Measurements from ENCODE around the gene GUCY1A2.
"Not testable (repeated sequence)": the region's sequence is repeated elsewhere in the genome, so short reads cannot be mapped to it uniquely, and the experiment has no call there.

GUCY1A2 gene

DNA sequence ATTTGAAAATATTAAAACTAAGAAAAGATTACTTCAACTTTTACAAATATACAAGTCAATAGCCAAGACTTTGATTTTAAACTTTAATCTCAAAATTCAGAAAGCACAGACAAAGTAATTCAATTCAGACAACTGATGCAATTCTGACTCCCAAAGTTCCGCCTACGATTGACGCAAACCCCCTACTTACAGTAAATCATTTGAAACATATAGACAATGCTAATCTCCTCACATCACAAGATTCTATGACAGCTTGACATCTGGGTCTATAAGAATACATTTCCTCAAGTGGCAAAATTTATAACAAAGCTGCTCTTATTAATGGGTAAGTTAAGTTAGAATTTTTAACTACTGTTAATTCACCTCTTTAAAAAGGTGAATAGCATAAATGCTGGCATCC, 75.2 kb downstream of the GUCY1A2 start:
- no peak for DNase-seq (ENCODE audit: low spot score)

- DNase-seq (ENCODE audit: low spot score) = no peak
Observed at GRCh38 chr11:106939157-106939556, 79.1 kb downstream of the GUCY1A2 start.

DNA sequence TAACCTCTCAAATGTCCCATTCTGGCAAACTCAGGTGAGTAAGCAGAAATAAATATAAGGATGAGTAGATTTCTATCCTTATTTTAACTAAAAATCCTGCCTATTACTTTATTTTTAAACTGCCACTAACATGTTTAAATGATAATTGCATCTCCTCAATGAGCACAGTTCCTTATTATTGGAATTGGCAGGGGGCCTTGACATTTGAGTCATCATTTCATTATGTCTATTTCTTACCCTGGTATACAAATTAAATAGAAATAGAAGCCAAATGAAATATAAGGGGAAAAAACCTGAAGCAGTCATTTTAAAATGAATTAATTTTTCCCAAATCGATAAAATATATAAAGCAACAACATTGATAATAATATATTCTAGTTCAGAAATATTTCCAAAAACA, 81.2 kb downstream of the GUCY1A2 start:
- no peak for DNase-seq (ENCODE audit: low spot score)

GRCh38 chr11:106925245-106925644, 93.0 kb downstream of the GUCY1A2 start:
- DNase-seq (ENCODE audit: low spot score) = no peak

DNA sequence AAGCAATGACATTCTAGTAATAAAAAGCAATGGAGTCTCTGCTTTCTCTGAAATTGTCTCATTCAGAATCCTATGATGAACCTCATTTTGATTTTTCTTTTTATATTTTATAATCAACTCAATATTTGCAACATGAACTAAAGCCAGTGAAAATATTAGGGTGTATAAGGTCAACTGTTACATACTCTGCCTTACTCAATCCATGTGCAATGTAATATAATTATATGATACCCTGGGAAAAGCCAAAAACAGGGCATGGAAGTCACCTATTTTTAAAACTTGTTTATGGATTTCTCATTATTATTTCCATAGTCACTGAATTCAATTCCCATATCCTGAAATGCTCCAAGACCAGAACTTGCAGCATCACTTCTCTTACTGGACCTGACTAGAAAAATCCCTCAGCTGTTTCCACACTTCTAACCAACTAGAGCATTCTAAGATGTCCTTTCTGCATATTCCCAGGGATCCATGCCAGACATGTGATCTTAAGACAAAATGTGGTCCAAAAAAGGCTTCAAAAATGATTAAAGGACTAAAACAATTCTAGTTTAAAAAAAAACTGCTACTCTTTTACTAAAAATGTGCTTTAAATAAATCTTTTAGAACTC, 97.3 kb downstream of the GUCY1A2 start:
- no peak for DNase-seq (ENCODE audit: low spot score)

DNA sequence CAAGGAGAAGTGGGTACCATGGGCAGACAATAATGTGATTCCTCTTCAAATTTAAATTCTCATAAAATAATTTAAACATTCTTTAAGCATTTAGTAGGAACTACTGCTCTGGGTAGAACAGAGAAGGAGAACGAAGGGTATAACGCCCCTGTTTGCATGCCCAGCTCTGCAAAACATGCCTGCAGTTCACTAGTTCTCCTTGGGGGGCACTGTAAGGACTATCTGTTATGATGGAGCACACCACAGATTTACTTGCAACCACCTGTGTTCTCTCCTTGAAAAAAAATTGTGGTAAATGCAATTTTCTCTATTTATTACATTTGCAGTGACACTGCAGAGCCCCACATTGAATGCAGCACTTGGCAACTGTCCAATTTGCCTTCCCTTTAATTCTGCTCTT, 100.3 kb downstream of the GUCY1A2 start:
- no peak for DNase-seq (ENCODE audit: low spot score)

DNA sequence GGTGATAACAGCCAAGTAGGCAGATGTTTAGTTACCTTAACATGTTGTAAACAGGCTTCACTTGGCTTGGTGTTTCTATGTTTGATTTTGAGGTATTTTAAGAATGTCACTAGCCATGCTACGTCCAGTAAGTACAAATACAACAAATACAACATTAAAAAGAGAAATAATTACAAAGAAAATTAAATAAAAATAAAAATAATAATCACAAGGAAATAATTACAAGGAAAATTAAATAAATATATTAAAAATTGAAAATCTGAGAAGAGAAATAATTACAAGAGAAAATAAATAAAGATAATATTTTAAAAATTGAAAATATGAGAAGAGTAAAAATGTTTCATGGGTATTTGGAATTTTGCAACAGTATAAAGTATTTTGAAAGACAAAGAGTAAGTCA, 103.9 kb downstream of the GUCY1A2 start:
- DNase-seq (ENCODE audit: low spot score) = no peak

- DNase-seq (ENCODE audit: low spot score) = no peak
Observed at GRCh38 chr11:106913141-106913540, 105.1 kb downstream of the GUCY1A2 start.

DNA sequence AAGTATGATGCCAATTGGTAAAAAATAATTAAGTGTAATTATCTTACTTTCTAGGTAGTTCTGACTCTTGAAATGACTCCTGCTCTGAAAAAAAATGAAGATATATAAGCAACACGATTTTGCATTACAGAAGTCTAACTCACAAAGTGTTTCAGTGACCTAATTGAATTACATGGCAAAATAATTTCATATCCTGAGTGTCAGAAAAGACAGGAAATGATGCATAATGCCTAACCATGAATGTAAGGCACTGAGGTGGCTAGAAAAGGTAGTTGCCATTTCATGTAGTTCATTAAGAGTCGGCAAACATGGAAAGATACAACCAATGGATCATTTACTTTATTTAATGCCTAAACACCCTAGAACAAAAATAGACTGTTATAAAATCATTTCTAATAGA, 113.5 kb downstream of the GUCY1A2 start:
- DNase-seq (ENCODE audit: low spot score) = no peak

DNA sequence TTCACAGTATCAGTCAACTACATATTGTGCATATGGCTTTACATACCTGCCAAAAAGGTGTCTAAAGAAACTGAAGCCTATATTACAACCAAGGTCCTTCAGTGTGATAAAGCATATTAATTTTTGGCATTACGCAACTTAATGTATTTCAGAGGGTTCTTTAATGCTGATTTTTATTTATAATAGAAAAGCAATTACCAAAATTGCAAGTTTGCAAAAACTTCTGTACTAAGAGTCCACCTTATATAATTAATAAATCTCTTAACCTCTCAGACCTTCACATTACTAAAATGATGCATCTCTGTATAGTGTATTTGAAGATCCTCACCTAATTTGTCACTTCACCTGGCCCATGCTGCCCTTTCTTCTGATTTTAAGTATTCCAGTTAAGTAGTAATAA, 128.6 kb downstream of the GUCY1A2 start:
- DNase-seq (ENCODE audit: low spot score) = no peak

DNA sequence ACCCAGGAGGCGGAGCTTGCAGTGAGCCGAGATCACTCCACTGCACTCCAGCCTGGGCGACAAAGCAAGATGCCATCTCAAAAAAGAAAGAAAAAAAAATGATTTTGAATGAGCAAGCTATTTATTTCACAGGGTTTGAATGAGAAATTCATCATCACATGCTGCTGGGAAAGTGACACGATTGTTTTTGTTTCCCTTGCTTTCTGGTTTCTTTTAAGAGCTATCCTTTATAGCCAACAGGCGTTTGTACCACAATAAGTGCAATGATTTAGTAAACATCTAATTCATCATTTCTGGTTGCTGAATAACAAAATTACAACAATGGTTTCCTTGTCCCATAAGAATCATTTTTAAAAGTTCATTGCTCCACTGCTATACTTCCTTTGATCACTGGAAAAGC, 129.9 kb downstream of the GUCY1A2 start:
- no peak for DNase-seq (ENCODE audit: low spot score)

- DNase-seq (ENCODE audit: low spot score) = not testable (repeated sequence)
Observed at GRCh38 chr11:106883693-106884092, 134.6 kb downstream of the GUCY1A2 start.

DNA sequence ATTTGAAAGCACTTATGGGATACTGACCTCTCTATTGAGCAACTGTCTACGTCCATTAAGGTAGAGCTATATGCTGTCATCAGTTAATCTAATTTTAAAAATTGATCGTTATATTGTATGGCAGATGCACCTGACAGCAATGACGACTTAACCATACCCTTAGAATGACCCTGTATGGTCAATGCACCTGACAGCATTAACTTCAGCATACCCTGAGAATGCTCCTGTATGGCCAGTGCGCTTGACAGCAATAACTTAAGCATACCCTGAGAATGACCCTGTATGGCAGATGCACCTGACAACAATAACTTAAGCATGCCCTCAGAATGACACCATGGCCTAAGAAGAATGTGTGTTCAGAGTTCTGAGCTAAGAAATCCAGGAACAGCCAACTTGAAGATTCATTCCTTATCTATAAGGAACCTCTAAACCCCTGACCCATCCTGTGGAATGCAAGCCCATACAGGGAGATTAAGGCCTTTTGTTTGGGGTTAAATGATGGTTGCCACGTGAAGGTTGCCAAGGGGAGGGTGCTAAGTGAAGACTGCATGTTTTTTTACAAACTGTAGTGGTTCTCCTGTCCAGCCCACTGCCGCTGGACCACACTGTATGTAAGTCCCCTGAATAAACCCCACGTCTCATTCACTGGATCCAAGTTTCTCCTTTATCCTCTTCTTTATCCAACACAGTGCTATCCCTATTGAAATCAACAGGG, 138.3 kb downstream of the GUCY1A2 start:
- DNase-seq (ENCODE audit: low spot score) = no peak

GRCh38 chr11:106879029-106879428, 139.2 kb downstream of the GUCY1A2 start:
- DNase-seq (ENCODE audit: low spot score) = no peak

GRCh38 chr11:106875013-106875412, 143.3 kb downstream of the GUCY1A2 start:
- DNase-seq (ENCODE audit: low spot score) = no peak

DNA sequence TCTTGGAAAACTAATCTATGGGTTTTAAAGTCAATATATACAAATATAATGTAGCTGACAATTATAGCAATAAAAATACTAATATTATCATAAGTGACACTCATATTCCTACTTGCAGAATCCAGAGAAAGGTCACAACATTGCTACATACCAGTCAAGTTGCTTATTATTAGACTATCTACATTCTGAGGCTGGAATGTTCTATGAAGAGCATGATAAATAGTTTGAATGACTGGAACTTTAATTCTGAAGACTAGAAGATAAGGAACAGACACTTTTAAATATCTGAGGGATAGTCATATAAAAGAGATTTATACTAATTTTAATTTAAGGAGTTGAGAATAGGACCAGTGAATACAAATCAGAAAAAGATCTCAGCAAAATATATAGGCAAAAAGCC, 146.0 kb downstream of the GUCY1A2 start:
- no peak for DNase-seq (ENCODE audit: low spot score)

- no peak for DNase-seq (ENCODE audit: low spot score)
Observed at GRCh38 chr11:106858200-106858599, 160.1 kb downstream of the GUCY1A2 start.

DNA sequence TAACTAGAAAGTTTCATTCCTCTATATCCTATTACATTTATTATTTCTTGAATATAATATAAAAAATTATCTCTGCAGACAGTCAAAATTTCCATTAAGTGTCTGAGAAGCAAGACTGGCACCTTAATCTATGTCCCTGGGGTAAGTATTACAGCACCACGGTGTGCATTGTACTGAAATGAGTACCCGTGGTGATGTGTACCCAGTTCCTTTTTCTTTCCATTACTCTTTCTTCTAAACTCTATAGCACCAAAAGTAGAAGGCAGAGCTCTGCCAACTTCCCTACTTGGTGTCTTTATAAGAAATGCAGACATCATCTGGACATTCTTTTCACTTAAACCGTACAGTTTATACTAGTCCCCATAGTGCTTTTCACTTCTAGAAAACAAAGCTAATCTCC, 161.7 kb downstream of the GUCY1A2 start:
- DNase-seq (ENCODE audit: low spot score) = no peak

DNA sequence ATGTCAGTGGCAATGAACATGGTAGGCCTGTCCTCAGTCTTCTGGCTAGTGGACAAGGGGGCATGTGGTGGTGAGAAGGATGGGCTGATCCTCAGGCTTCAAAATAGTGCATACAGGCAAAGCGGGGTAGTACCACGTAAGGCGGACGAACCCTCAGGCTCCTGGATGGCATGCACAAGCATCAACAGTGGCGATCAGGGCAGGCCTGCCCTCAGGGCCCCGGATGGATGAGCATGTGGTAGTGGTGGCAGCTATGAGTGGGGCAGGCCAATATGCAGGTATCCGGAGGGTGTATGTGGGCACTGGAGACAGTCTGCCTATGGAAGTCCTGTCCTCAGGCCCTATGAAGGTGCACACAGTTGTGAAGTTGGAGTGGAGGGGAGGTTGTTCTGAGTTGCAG, 163.8 kb downstream of the GUCY1A2 start:
- no peak for DNase-seq (ENCODE audit: low spot score)

DNA sequence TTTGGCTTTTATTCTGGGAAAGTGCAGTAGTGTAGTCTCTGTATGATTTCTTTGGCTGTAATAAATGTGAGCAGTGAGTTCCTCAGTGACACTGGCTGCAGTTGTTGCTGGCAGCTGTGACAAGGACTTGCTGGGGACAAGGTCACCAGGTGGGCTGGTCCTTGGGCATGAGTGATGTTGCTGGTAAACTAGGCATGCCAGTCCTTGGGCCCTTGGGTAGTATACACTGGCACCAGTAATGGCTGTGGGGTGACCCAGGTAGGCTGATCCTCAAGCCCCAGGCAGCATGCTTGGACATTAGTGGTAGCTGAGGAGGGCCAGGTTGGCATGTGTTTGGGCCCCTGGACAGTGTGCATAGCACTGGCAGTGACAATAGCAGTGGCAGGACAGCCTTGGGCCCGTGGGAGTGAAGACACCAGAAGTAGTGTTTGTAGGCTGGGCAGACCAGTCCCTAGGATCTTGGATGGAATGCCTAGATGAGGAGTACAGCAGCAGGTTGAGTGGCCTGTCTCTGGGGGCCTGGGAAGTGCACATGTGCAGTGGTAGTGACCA, 164.3 kb downstream of the GUCY1A2 start:
- DNase-seq (ENCODE audit: low spot score) = no peak

DNA sequence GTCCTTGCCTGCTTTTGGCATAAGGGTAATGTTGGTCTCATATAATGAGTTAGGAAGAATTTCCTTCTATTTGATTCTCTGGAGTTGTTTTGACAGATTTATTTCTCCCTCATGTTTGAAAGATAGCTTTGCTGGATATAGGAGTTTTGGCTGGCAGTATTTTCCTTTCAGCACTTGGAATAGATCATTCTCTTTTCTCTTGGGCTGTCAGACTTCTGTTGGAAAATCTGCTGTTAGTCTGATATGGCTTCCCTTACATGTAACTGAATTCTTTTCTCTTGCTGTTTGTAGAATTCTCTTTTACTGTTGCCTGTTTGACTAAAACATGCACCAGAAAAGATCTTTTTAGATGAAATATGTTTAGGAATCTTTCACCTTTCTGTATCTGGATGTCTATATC, 165.5 kb downstream of the GUCY1A2 start:
- DNase-seq (ENCODE audit: low spot score) = no peak

GRCh38 chr11:106848526-106848925, 169.8 kb downstream of the GUCY1A2 start:
- no peak for DNase-seq (ENCODE audit: low spot score)

DNA sequence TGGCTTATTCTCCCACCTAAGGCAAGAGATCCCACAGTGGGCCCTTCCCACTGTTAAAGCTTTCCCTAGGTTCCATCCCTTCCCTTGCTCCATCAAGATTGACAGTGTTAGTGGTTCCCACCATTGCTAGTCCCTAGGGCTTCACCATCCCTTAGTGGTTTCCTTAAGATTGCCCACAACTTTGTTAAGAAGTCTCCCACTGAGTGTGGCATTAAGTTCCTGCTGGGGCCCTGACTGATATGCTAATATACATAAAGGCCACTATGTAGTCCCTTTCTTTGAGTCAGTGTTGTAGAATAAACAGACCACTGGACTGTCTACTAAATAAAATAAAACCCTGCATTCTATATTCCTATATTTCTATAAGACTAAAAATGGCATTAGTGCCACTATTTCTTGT, 176.1 kb downstream of the GUCY1A2 start:
- no peak for DNase-seq (ENCODE audit: low spot score)

DNA sequence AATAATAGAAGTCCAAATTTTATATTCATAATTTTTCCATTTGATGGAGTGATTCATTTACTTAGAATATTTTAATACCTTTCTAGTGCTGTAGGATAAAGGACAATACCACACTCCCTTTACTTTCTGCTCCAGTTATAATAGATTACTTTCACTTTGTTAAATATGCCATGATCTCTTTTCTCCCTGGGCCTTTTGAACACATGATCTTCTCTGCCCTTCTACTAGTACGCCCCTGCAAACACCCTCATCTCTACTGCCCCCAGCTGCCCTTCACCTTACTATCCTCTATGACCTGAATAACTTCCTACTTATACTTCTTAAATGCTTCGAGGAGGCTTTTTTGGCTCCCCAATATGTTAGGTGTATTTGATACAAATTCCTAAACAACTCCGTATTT, 177.3 kb downstream of the GUCY1A2 start:
- no peak for DNase-seq (ENCODE audit: low spot score)

Data from kidney tubule cell (primary cell).